Activated naive CD8-positive, alpha-beta T cell (primary cell): ENCODE data around the gene SNPH.
"Not testable (repeated sequence)": the region's sequence is repeated elsewhere in the genome, so short reads cannot be mapped to it uniquely, and the experiment has no call there.

Experiments used
- H3K27ac Mint-ChIP-seq: one replicate; pipeline ENCODE4 v1.8.0; 2021; ENCODE audit warnings: mixed read lengths
- H3K27me3 Mint-ChIP-seq: one replicate; pipeline ENCODE4 v1.8.0; 2021; ENCODE audit warnings: mixed read lengths
- H3K36me3 Mint-ChIP-seq: one replicate; pipeline ENCODE4 v1.8.0; 2021; ENCODE audit warnings: mixed read lengths
- H3K4me1 Mint-ChIP-seq: one replicate; pipeline ENCODE4 v1.8.0; 2021; ENCODE audit warnings: low read depth, mixed read lengths
- H3K4me3 Mint-ChIP-seq: one replicate; pipeline ENCODE4 v1.8.0; 2021; ENCODE audit warnings: mild to moderate bottlenecking, mixed read lengths
- H3K9me3 Mint-ChIP-seq: one replicate; pipeline ENCODE4 v1.8.0; 2021; ENCODE audit warnings: low read depth, mixed read lengths

The SNPH gene, protein sequence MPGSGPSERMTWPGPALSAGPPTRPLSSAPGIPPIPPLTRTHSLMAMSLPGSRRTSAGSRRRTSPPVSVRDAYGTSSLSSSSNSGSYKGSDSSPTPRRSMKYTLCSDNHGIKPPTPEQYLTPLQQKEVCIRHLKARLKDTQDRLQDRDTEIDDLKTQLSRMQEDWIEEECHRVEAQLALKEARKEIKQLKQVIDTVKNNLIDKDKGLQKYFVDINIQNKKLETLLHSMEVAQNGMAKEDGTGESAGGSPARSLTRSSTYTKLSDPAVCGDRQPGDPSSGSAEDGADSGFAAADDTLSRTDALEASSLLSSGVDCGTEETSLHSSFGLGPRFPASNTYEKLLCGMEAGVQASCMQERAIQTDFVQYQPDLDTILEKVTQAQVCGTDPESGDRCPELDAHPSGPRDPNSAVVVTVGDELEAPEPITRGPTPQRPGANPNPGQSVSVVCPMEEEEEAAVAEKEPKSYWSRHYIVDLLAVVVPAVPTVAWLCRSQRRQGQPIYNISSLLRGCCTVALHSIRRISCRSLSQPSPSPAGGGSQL

DNA sequence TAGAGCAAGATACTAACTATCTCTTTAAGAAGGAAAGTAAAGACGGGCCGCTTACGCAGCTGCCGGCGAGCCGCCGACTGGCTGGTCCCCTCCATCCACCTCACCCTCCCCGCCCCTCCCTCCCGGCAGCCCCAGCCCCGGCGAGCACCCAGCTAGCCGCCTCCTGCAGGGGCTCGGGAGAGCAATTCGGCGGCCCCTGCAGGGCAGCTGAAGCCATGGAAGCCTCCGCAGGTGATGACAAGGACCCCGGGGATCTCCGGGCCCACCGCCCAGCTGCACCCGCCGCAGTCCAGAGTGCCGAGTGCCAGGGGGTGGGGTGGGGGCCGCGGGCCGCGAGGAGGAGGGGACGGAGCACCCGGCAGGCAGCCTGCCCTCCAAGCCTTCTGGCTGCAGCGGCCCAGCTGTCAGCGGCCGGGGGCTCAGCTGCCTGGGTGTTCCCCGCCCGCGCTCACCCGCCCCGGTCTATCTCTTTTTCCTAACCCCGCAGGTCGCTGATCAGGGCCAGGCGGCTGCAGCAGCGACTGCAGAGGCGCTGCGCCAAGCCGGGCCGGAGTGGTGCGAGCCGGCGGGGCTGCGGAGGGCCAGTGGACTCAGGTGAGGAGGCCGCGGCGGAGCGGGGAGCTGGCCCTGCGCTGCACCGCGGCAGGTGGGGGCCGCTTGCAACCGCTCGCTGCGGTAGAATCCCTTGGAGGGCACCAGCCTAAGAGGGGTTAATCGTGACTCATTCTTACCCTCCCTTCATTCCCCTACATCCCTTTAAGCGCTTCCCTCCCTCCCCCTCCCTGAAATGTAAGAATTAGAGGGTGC lies at the start of gene SNPH:
TSS of gene SNPH (plus strand) at position 128 of the 807 bp plus-strand sequence. CDS start 29,946 bp downstream, outside the sequence.
- H3K9me3 Mint-ChIP-seq = no peaks in the 10 kb centered on the region
- H3K4me1 Mint-ChIP-seq = peaks cover 73% of the 10 kb centered on the region
- H3K27me3 Mint-ChIP-seq = no peaks in the 10 kb centered on the region
- H3K4me3 Mint-ChIP-seq = peak within 1 kb of the TSS; percentile 95
- H3K27ac Mint-ChIP-seq = peak within 1 kb of the TSS; percentile 96
- peaks cover 2% of the 10 kb centered on the region for H3K36me3 Mint-ChIP-seq

DNA sequence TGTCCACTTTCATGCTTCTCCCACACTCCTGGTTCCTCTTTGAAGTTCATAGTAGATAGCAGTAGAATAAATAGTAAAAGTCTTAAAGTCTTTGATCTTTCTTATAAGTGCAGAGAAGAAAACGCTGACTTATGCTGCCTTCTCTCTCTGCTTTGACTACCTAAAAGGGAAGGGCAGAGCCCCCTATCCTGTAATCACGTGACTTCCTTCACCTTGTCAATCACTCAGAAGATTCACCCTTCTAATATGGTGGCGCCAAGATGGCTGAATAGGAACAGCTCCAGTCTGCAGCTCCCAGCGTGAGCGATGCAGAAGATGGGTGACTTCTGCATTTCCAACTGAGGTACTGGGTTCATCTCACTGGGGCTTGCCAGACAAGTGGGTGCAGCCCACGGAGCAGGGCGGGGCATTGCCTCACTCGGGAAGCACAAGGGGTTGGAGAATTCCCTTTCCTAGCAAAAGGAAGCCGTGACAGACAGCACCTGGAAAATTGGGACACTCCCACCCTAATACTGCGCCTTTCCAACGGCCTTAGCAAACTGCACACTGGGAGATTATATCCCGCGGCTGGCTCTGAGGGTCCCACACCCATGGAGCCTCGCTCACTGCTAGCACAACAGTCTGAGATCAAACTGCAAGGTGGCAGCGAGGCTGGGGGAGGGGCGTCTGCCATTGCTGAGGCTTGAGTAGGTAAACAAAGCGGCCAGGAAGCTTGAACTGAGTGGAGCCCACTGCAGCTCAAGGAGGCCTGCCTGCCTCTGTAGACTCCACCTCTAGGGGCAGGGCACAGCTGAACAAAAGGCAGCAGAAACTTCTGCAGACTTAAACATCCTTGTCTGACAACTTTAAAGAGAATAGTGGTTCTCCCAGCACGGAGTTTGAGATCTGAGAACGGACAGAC lies 49.3 kb upstream of the SNPH start:
- H3K27me3 Mint-ChIP-seq, H3K36me3 Mint-ChIP-seq, H3K9me3 Mint-ChIP-seq: not testable (repeated sequence)
- H3K27ac Mint-ChIP-seq = peak overlapping the region; percentile 65
- H3K4me1 Mint-ChIP-seq = peaks cover 43% of the 10 kb centered on the region
- H3K4me3 Mint-ChIP-seq = peak overlapping the region; percentile 48

- not testable (repeated sequence) for H3K4me3 Mint-ChIP-seq, H3K9me3 Mint-ChIP-seq, H3K27ac Mint-ChIP-seq, H3K36me3 Mint-ChIP-seq, H3K27me3 Mint-ChIP-seq, H3K4me1 Mint-ChIP-seq
Observed at GRCh38 chr20:1222750-1223149, 43.3 kb upstream of the SNPH start.

- Mint-ChIP-seq H3K36me3 (no peaks in the 10 kb centered on the region), H3K27me3 (peaks cover 1% of the 10 kb centered on the region), H3K9me3 (no peaks in the 10 kb centered on the region), H3K4me1 (peaks cover 5% of the 10 kb centered on the region), H3K27ac (no peak overlapping the region), H3K4me3 (peak overlapping the region; percentile 74)
Observed at GRCh38 chr20:1224205-1224890, 41.7 kb upstream of the SNPH start.

- H3K27me3 Mint-ChIP-seq = peaks cover 1% of the 10 kb centered on the region
- H3K9me3 Mint-ChIP-seq = no peaks in the 10 kb centered on the region
- H3K27ac Mint-ChIP-seq = no peak overlapping the region
- peaks cover 5% of the 10 kb centered on the region for H3K4me1 Mint-ChIP-seq
- H3K36me3 Mint-ChIP-seq = no peaks in the 10 kb centered on the region
- H3K4me3 Mint-ChIP-seq = peak overlapping the region; percentile 69
Observed at GRCh38 chr20:1225263-1225782, 40.8 kb upstream of the SNPH start.

DNA sequence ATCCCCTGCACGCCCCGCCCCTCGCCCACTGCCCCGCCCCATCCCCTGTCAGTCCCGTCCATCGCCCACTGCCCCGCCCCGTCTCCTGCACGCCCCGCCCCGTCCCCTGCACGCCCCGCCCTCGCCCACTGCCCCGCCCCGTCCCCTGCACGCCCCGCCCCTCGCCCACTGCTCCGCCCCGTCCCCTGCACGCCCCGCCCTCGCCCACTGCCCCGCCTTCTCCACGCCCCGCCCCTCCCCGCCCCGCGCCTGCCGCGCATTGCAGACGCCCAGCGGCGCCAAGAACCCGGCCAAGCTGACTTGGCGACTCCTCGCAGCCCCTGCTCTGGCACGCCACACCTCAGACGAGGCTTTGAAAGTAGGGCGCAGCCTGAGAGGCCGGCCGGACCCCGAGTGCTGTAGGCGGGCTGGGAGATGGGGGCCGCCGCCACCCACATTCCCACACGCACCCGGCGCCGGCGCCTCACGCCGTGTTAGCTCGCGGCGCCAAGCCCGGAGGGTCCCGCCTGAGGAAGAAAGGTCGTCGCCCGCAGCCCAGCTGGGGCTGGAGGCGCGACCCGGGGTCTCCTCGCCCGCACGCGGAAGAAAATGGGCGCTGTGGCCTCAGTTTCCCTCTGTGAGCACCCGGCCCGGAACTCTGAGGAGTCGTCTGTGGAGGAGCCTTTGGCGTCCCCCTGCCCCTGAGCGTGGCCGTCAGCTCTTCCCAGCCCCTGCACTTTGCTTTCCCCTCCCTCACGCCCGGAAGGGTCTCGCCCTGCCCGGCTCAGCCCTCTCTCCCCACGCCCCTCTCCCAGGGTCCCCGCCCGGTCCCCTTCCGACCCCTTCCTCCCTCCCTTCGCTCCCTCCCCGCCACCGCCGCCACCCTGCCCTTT lies 40.1 kb upstream of the SNPH start, which contains the start of gene RAD21L1:
TSS of gene RAD21L1 (plus strand) at position 262 of the 872 bp plus-strand sequence. CDS start 2,410 bp downstream, outside the sequence.
- Mint-ChIP-seq H3K27me3 (peaks cover 1% of the 10 kb centered on the region), H3K9me3 (no peaks in the 10 kb centered on the region)

GRCh38 chr20:1229541-1229940 lies 36.6 kb upstream of the SNPH start:
- no peaks in the 10 kb centered on the region for H3K9me3 Mint-ChIP-seq
- H3K4me3 Mint-ChIP-seq = no peak overlapping the region
- peaks cover 5% of the 10 kb centered on the region for H3K4me1 Mint-ChIP-seq
- no peak overlapping the region for H3K27ac Mint-ChIP-seq
- peaks cover 1% of the 10 kb centered on the region for H3K27me3 Mint-ChIP-seq
- H3K36me3 Mint-ChIP-seq = no peaks in the 10 kb centered on the region

More for the DNA sequence above, 40.1 kb upstream of the SNPH start, which contains the start of gene RAD21L1:
- Mint-ChIP-seq H3K27ac (peak within 1 kb of the TSS; percentile 34), H3K36me3 (no peaks in the 10 kb centered on the region), H3K4me3 (peak within 1 kb of the TSS; percentile 87), H3K4me1 (peaks cover 5% of the 10 kb centered on the region)

DNA sequence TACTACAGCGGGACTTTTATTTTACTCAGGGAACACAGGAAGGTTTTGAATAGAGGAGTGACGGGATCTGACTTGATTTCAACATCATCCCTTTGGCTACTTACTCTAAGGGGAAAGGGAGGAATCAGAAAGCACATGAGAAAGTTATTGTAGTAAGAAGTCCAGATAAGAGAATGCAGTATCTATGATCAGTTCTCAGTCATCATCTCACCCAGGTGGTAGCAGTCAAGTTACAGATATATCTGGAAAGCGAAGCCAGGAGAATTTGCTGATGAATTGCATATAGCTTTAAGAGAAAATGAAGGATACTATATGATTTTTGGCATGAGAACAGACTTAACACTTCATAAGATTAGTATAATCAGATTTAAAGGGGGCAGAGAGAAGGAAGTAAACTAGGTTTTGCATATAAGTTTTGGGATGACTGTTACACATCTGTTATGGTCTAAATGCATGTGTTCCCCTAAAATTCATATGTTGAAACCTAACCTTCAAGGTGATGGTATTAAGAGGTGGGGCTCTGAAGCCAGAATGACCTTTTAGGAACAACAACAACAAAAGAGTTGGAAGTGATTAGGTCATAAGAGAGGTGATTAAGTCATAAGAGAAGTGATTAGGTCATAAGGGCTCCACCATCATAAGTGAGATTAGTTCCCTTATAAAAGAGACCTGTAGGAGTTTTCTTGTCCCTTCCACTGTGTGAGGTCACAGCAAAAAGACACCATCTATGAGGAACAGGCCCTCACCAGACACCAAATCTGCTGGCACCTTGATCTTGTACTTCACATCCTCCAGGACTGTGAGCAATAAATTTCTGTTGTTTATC lies 33.6 kb upstream of the SNPH start:
- no peaks in the 10 kb centered on the region for H3K9me3 Mint-ChIP-seq
- H3K27ac Mint-ChIP-seq = no peak overlapping the region
- no peaks in the 10 kb centered on the region for H3K36me3 Mint-ChIP-seq
- H3K4me3 Mint-ChIP-seq = no peak overlapping the region
- no peaks in the 10 kb centered on the region for H3K4me1 Mint-ChIP-seq
- peaks cover 1% of the 10 kb centered on the region for H3K27me3 Mint-ChIP-seq

GRCh38 chr20:1240549-1240948 lies 25.5 kb upstream of the SNPH start:
- H3K4me1 Mint-ChIP-seq = peaks cover 3% of the 10 kb centered on the region
- H3K4me3 Mint-ChIP-seq = no peak overlapping the region
- H3K27ac Mint-ChIP-seq = no peak overlapping the region
- H3K27me3 Mint-ChIP-seq = peaks cover 2% of the 10 kb centered on the region
- no peaks in the 10 kb centered on the region for H3K36me3 Mint-ChIP-seq
- H3K9me3 Mint-ChIP-seq = no peaks in the 10 kb centered on the region

- Mint-ChIP-seq H3K9me3 (no peaks in the 10 kb centered on the region), H3K36me3 (no peaks in the 10 kb centered on the region), H3K4me1 (peaks cover 3% of the 10 kb centered on the region), H3K27me3 (peaks cover 2% of the 10 kb centered on the region), H3K27ac (no peak overlapping the region), H3K4me3 (no peak overlapping the region)
Observed at GRCh38 chr20:1241456-1241855, 24.6 kb upstream of the SNPH start.

DNA sequence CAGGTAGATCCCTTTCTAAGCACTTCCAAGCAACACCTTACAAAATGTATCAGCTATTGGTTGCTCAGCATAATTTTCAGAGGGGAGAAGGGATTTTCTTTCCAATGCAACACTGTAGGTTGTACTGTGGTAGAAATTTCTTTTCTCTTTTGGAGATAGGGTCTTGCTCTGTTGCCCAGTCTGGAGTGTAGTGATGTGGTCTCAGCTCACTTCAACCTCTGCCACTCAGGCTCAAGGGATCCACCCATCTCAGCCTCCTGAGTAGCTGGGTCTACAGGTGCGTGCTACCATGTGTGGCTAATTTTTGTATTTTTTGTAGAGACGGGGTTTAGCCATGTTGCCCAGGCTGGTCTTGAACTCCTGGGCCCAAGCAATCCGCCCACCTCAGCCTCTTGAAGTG lies 24.0 kb upstream of the SNPH start:
- Mint-ChIP-seq H3K27ac (no peak overlapping the region), H3K27me3 (peaks cover 2% of the 10 kb centered on the region), H3K36me3 (no peaks in the 10 kb centered on the region), H3K4me1 (peaks cover 3% of the 10 kb centered on the region), H3K4me3 (no peak overlapping the region), H3K9me3 (no peaks in the 10 kb centered on the region)

DNA sequence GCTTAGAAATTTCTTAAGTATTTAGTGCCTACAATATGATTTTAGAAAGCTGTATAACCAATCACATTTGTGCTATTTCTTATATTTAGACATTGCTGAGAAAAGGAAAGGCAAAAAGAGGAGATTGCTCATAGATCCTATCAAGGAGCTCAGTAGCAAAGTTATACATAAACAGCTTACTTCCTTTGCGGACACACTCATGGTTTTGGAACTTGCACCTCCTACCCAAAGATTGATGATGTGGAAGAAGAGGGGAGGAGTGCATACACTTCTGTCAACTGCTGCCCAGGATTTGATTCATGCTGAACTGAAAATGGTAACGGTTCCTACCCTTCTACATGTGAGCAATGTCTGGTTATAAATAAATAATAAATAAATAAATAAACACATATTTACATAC lies 23.6 kb upstream of the SNPH start:
- no peak overlapping the region for H3K27ac Mint-ChIP-seq
- H3K4me1 Mint-ChIP-seq = peaks cover 4% of the 10 kb centered on the region
- H3K9me3 Mint-ChIP-seq = no peaks in the 10 kb centered on the region

More for the DNA sequence above, 23.6 kb upstream of the SNPH start:
- Mint-ChIP-seq H3K36me3 (no peaks in the 10 kb centered on the region), H3K27me3 (peaks cover 2% of the 10 kb centered on the region), H3K4me3 (no peak overlapping the region)
